ENCODE measurements around the gene RALGDS. TPM values are rescaled to one million over a fixed set of nuclear protein-coding genes. Genes with fewer than 3 reads are reported as not detected.

Gene RALGDS
- polyA plus RNA-seq, 1 donor (not counting 4 experiments of a cell fraction or from before 2014, with no cell fraction given) = 22.6 TPM

DNA sequence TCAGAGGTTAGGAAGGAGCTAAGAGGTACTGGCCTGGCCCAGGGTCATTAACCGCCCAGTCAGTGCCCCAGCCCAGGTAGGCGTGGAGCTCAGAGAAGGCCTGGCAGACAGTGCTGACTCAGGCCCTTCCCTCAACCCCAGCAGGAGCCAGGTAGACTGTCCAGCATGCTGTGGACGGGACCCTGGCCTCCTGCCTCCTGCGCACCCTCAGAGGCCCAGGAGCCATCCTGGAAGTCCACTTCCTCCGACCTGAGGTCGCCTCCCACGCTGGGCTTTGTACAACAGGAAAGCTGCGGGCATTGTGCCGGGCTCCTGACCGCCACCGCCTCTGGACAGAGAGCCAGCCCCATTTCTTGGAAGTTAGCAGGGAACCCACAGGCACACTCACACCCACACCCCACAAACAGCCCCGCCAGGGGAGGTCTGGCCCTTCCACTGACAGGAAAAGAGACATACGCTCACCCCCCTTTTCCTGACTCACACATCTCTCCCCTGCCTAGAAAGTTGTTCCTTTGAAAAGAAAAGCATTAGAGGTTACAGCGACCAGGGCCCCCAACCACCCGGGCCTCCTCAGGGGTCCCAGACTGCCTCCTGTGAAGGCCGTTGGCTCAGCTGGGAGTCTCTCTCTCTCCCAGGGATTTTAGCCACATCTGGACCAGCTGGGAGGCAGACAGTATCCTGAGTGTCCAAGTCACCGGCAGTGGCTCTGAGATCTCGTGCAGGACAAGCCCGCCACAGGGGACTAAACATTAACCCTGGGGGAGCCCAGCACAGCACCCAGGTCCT, 7.7 kb downstream of the RALGDS start:
- no peak overlapping the region for H3K4me3 ChIP-seq (ENCODE audit: control insufficient read depth in 2 of 3, extremely low read depth in 1 of 3, insufficient read depth in 2 of 3, low read depth in 1 of 3, low read length in 3 of 3)
- dilution Hi-C loops (cut with MboI; ENCODE audit: extremely low pct_ligation_motif_present, low sequenced_read_pairs) = no loop called here
- peaks cover 5 to 18% of the 10 kb centered on the region in 2 experiments for H3K36me3 ChIP-seq (ENCODE audit: control insufficient read depth in 2 of 2, extremely low read depth in 1 of 2, insufficient read depth in 2 of 2, low read length in 2 of 2)
- H3K27ac ChIP-seq (ENCODE audit: control insufficient read depth, insufficient read depth, low read length) = no peak overlapping the region
- TF ChIP-seq CTCF (optimal IDR thresholded peaks at IDR 0.05 in 1 of 3, IDR thresholded peaks at IDR 0.05 in 1 of 3, conservative IDR thresholded peaks at IDR 0.05 in 1 of 3; ENCODE audit: extremely low read depth in 1 of 3, insufficient read depth in 2 of 3, low read length in 3 of 3) (no peak), EZH2 (IDR thresholded peaks at IDR 0.05; ENCODE audit: low read length) (no peak)
- no peak overlapping the region for H2AFZ ChIP-seq (ENCODE audit: control insufficient read depth, low read length)
- peaks cover 2% of the 10 kb centered on the region for H3K79me2 ChIP-seq (ENCODE audit: control insufficient read depth, insufficient read depth, low read length)
- no peaks in the 10 kb centered on the region for H3K9me3 ChIP-seq (ENCODE audit: control insufficient read depth, low read depth, low read length)
- H3K27me3 ChIP-seq (ENCODE audit: control insufficient read depth, extremely low read depth, insufficient read depth, low read length) = no peaks in the 10 kb centered on the region
- no peak overlapping the region for H3K4me2 ChIP-seq (ENCODE audit: control insufficient read depth, extremely low read depth, insufficient read depth, low read depth, low read length)
- FAIRE-seq (no peak), DNase-seq (ENCODE audit: low read depth, low spot score) (no peak)
- H3K9ac ChIP-seq (ENCODE audit: control insufficient read depth, extremely low read depth, insufficient read depth, low read length) = no peak overlapping the region
- no peaks in the 10 kb centered on the region for H3K9me1 ChIP-seq (ENCODE audit: control insufficient read depth, extremely low read depth, insufficient read depth, low read length)
- peaks cover 10% of the 10 kb centered on the region for H3K4me1 ChIP-seq (ENCODE audit: control insufficient read depth, extremely low read depth, insufficient read depth, low read length)
- peaks cover 20% of the 10 kb centered on the region for H4K20me1 ChIP-seq (ENCODE audit: control insufficient read depth, extremely low read depth, insufficient read depth, low read length)

GRCh38 chr9:133112663-133113026, 8.4 kb downstream of the RALGDS start:
- dilution Hi-C loops (cut with MboI; ENCODE audit: extremely low pct_ligation_motif_present, low sequenced_read_pairs) = no loop called here
- FAIRE-seq = no peak
- no peaks in the 10 kb centered on the region for H3K27me3 ChIP-seq (ENCODE audit: control insufficient read depth, extremely low read depth, insufficient read depth, low read length)
- H3K27ac ChIP-seq (ENCODE audit: control insufficient read depth, insufficient read depth, low read length) = no peak overlapping the region
- H3K4me3 ChIP-seq (ENCODE audit: control insufficient read depth in 2 of 3, extremely low read depth in 1 of 3, insufficient read depth in 2 of 3, low read depth in 1 of 3, low read length in 3 of 3) = no peak overlapping the region
- DNase-seq (ENCODE audit: low read depth, low spot score) = no peak
- H3K36me3 ChIP-seq (ENCODE audit: control insufficient read depth in 2 of 2, extremely low read depth in 1 of 2, insufficient read depth in 2 of 2, low read length in 2 of 2) = peaks cover 10 to 25% of the 10 kb centered on the region in 2 experiments
- H2AFZ ChIP-seq (ENCODE audit: control insufficient read depth, low read length) = no peak overlapping the region
- no peak overlapping the region for H3K4me2 ChIP-seq (ENCODE audit: control insufficient read depth, extremely low read depth, insufficient read depth, low read depth, low read length)
- no peaks in the 10 kb centered on the region for H3K9me1 ChIP-seq (ENCODE audit: control insufficient read depth, extremely low read depth, insufficient read depth, low read length)
- H3K4me1 ChIP-seq (ENCODE audit: control insufficient read depth, extremely low read depth, insufficient read depth, low read length) = peaks cover 10% of the 10 kb centered on the region
- peaks cover 2% of the 10 kb centered on the region for H3K79me2 ChIP-seq (ENCODE audit: control insufficient read depth, insufficient read depth, low read length)
- TF ChIP-seq CTCF (optimal IDR thresholded peaks at IDR 0.05 in 1 of 3, IDR thresholded peaks at IDR 0.05 in 1 of 3, conservative IDR thresholded peaks at IDR 0.05 in 1 of 3; ENCODE audit: extremely low read depth in 1 of 3, insufficient read depth in 2 of 3, low read length in 3 of 3) (no peak), EZH2 (IDR thresholded peaks at IDR 0.05; ENCODE audit: low read length) (no peak)
- H3K9ac ChIP-seq (ENCODE audit: control insufficient read depth, extremely low read depth, insufficient read depth, low read length) = no peak overlapping the region
- H4K20me1 ChIP-seq (ENCODE audit: control insufficient read depth, extremely low read depth, insufficient read depth, low read length) = peaks cover 18% of the 10 kb centered on the region
- no peaks in the 10 kb centered on the region for H3K9me3 ChIP-seq (ENCODE audit: control insufficient read depth, low read depth, low read length)
